ENCODE results near the gene DPP7. TPM values are rescaled to one million over a fixed set of nuclear protein-coding genes. Genes with fewer than 3 reads are reported as not detected.
A peak's percentile ranks its signal among the peaks of the same experiment; 100 is the strongest.

The DPP7 gene
- total and polyA plus RNA-seq, 2 experiments from 2014 or later = 206 to 544 TPM

- no peak overlapping the region for H3K4me3 ChIP-seq
- no peaks in the 10 kb centered on the region for H3K36me3 ChIP-seq (replicated peaks; ENCODE audit: insufficient read depth, low read depth)
- no peak overlapping the region for H3K4me2 ChIP-seq
- 74% methylated on average over 12 of the region's 12 CpGs for WGBS (ENCODE audit: low lambda C conversion rate, missing lambda C conversion rate)
- H3K79me2 ChIP-seq = peaks cover 14% of the 10 kb centered on the region
- peaks cover 14% of the 10 kb centered on the region for H3K27me3 ChIP-seq
- no peak overlapping the region for H2AFZ ChIP-seq
- TF ChIP-seq EZH2phosphoT487 (IDR thresholded peaks at IDR 0.05; ENCODE audit: low read depth, severe bottlenecking, unreplicated experiment) (no peak), CTCF (IDR thresholded peaks at IDR 0.05; ENCODE audit: poor library complexity) (no peak), EZH2 (IDR thresholded peaks at IDR 0.05; ENCODE audit: borderline replicate concordance) (no peak)
- H3K4me1 ChIP-seq (ENCODE audit: insufficient read depth) = peaks cover 16% of the 10 kb centered on the region
- no peaks in the 10 kb centered on the region for H3K9me3 ChIP-seq (ENCODE audit: low read depth)
- no peaks in the 10 kb centered on the region for H3K9me2 ChIP-seq (replicated peaks; ENCODE audit: insufficient read depth)
- no peak for DNase-seq (ENCODE audit: low spot score)
- peaks cover 7% of the 10 kb centered on the region for H4K20me1 ChIP-seq (ENCODE audit: insufficient read depth, poor library complexity, severe bottlenecking)
- H3K27ac ChIP-seq = no peak overlapping the region
These were observed 39.8 kb downstream of the DPP7 start for GRCh38 chr9:137074657-137075274.

DNA sequence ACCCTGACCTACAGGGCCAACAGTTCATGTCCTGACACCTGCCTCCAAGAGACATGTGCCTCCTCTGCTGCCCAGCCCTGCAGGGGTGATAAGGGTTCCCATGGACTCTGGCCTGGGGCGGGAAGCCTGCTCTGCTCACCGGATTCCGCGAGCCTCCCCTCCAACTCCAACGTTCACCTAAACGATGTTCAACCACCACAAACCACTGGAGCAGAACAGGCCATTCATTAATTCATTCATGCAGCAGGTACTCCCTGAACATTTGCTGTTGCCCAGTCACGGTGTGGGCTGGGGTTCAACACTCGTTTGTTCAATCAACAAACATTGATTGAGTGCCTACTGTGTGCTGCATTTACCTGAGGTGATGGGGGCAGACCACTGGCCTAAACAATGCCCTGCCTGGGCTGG, 40.5 kb downstream of the DPP7 start:
- Histone ChIP-seq H3K4me2 (no peak overlapping the region), H3K4me1 (ENCODE audit: insufficient read depth) (peaks cover 19% of the 10 kb centered on the region), H3K4me3 (no peak overlapping the region), H3K36me3 (replicated peaks; ENCODE audit: insufficient read depth, low read depth) (no peaks in the 10 kb centered on the region), H3K9me2 (replicated peaks; ENCODE audit: insufficient read depth) (no peaks in the 10 kb centered on the region), H3K27ac (no peak overlapping the region), H2AFZ (no peak overlapping the region), H3K27me3 (peaks cover 8% of the 10 kb centered on the region), H3K79me2 (peaks cover 8% of the 10 kb centered on the region), H4K20me1 (ENCODE audit: insufficient read depth, poor library complexity, severe bottlenecking) (peaks cover under 1% of the 10 kb centered on the region), H3K9me3 (ENCODE audit: low read depth) (no peaks in the 10 kb centered on the region)
- 82% methylated on average over 8 of the region's 8 CpGs for WGBS (ENCODE audit: low lambda C conversion rate, missing lambda C conversion rate)
- TF ChIP-seq EZH2 (IDR thresholded peaks at IDR 0.05; ENCODE audit: borderline replicate concordance) (no peak), EZH2phosphoT487 (IDR thresholded peaks at IDR 0.05; ENCODE audit: low read depth, severe bottlenecking, unreplicated experiment) (no peak), CTCF (IDR thresholded peaks at IDR 0.05; ENCODE audit: poor library complexity) (no peak)
- DNase-seq (ENCODE audit: low spot score) = no peak

DNA sequence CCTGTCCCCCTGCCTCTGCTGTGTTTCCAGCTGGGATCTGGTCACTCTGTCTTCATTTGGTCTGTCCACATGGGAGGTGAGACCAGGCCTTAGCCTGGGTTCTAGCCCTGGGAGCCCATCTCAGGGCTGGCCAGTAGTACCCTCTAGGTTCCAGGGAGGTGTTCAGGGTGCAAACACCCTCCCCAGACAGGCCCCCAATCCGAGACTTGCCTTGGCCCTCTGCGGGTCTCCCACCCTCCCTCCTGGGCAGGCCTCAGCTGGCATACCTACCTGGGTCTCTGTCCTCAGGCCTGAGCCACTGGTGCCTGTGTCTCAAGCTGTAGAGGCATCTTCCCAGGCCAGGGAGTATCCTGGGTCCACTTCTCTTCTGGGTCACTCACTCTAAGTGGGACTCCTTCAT, 43.3 kb downstream of the DPP7 start:
- no peak for TF ChIP-seq EZH2 (IDR thresholded peaks at IDR 0.05; ENCODE audit: borderline replicate concordance)
- H3K4me1 ChIP-seq (ENCODE audit: insufficient read depth) = peaks cover 3% of the 10 kb centered on the region
- H2AFZ ChIP-seq = no peak overlapping the region
- peak overlapping the region; percentile 73 for H3K4me2 ChIP-seq
- no peaks in the 10 kb centered on the region for H3K9me3 ChIP-seq (ENCODE audit: low read depth)
- no peak overlapping the region for H3K4me3 ChIP-seq
- WGBS (ENCODE audit: low lambda C conversion rate, missing lambda C conversion rate) = 96% methylated on average over 2 of the region's 2 CpGs
- H3K36me3 ChIP-seq (replicated peaks; ENCODE audit: insufficient read depth, low read depth) = no peaks in the 10 kb centered on the region
- H3K79me2 ChIP-seq = no peaks in the 10 kb centered on the region
- H3K27me3 ChIP-seq = no peaks in the 10 kb centered on the region
- H4K20me1 ChIP-seq (ENCODE audit: insufficient read depth, poor library complexity, severe bottlenecking) = no peaks in the 10 kb centered on the region
- peak overlapping the region; percentile 49 for H3K27ac ChIP-seq
- DNase-seq (ENCODE audit: low spot score) = no peak
- no peaks in the 10 kb centered on the region for H3K9me2 ChIP-seq (replicated peaks; ENCODE audit: insufficient read depth)

DNA sequence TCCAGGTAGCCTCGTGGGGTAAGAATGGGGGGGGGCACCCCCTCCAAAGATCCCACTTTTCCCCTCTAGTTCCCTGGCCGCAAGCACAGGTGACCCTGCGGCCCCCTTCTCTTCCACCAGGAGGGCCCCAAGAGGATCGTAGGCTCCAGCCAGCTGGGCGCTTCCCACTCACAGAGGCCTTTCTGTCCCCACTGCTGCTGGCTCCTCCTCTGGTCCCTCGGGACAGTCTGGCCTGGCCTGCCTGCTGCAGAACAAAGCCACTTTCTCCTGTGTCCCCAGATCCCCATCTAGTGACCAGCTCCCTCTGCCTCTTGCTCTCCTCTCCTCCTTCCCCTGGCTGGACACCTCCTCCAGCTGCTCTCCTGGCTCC, 43.6 kb downstream of the DPP7 start:
- Histone ChIP-seq H3K9me3 (ENCODE audit: low read depth) (no peaks in the 10 kb centered on the region), H4K20me1 (ENCODE audit: insufficient read depth, poor library complexity, severe bottlenecking) (no peaks in the 10 kb centered on the region), H3K9me2 (replicated peaks; ENCODE audit: insufficient read depth) (no peaks in the 10 kb centered on the region), H3K4me1 (ENCODE audit: insufficient read depth) (peaks cover 3% of the 10 kb centered on the region), H3K36me3 (replicated peaks; ENCODE audit: insufficient read depth, low read depth) (no peaks in the 10 kb centered on the region), H3K27ac (peak overlapping the region; percentile 49), H3K4me3 (no peak overlapping the region), H3K4me2 (peak overlapping the region; percentile 73), H2AFZ (no peak overlapping the region), H3K79me2 (no peaks in the 10 kb centered on the region), H3K27me3 (no peaks in the 10 kb centered on the region)
- 34% methylated on average over 6 of the region's 6 CpGs for WGBS (ENCODE audit: low lambda C conversion rate, missing lambda C conversion rate)
- no peak for DNase-seq (ENCODE audit: low spot score)
- TF ChIP-seq EZH2 (IDR thresholded peaks at IDR 0.05; ENCODE audit: borderline replicate concordance) = no peak
- peak; percentile 10 for TF ChIP-seq CTCF (IDR thresholded peaks at IDR 0.05; ENCODE audit: poor library complexity)

Measured in hepatocyte (in vitro differentiated cells).